ENCODE measurements around the gene IFNL1.

GRCh38 chr19:39345956-39346355, 49.7 kb downstream of the IFNL1 start:
- TF ChIP-seq POLR2A (IDR thresholded peaks at IDR 0.05) (no peak), CTCF (IDR thresholded peaks at IDR 0.05) (no peak)

Measured in heart left ventricle (tissue), 13 donors.